ENCODE results near the gene KRTAP10-4.
"Not testable (repeated sequence)": the region's sequence is repeated elsewhere in the genome, so short reads cannot be mapped to it uniquely, and the experiment has no call there.

The KRTAP10-4 gene, protein sequence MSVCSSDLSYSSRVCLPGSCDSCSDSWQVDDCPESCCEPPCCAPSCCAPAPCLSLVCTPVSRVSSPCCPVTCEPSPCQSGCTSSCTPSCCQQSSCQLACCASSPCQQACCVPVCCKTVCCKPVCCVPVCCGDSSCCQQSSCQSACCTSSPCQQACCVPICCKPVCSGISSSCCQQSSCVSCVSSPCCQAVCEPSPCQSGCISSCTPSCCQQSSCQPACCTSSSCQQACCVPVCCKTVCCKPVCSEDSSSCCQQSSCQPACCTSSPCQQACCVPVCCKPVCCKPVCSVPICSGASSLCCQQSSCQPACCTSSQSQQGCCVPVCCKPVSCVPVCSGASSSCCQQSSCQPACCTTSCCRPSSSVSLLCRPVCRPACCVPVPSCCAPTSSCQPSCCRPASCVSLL

DNA sequence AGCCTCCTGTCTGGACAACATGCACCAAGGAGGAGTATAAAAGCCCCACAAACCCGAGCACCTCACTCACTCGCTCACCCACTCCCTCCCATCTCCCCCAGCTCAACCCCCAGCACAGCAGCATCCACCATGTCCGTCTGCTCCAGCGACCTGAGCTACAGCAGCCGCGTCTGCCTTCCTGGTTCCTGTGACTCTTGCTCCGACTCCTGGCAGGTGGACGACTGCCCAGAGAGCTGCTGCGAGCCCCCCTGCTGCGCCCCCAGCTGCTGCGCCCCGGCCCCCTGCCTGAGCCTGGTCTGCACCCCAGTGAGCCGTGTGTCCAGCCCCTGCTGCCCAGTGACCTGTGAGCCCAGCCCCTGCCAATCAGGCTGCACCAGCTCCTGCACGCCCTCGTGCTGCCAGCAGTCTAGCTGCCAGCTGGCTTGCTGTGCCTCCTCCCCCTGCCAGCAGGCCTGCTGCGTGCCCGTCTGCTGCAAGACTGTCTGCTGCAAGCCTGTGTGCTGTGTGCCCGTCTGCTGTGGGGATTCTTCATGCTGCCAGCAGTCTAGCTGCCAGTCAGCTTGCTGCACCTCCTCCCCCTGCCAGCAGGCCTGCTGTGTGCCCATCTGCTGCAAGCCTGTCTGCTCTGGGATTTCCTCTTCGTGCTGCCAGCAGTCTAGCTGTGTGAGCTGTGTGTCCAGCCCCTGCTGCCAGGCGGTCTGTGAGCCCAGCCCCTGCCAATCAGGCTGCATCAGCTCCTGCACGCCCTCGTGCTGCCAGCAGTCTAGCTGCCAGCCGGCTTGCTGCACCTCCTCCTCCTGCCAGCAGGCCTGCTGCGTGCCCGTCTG, at the start of gene KRTAP10-4:
KRTAP10-4 (plus strand) TSS at position 100 of the 827 bp plus-strand sequence; CDS start at position 130, 30 bp downstream.
- not testable (repeated sequence) for DNase-seq

DNA sequence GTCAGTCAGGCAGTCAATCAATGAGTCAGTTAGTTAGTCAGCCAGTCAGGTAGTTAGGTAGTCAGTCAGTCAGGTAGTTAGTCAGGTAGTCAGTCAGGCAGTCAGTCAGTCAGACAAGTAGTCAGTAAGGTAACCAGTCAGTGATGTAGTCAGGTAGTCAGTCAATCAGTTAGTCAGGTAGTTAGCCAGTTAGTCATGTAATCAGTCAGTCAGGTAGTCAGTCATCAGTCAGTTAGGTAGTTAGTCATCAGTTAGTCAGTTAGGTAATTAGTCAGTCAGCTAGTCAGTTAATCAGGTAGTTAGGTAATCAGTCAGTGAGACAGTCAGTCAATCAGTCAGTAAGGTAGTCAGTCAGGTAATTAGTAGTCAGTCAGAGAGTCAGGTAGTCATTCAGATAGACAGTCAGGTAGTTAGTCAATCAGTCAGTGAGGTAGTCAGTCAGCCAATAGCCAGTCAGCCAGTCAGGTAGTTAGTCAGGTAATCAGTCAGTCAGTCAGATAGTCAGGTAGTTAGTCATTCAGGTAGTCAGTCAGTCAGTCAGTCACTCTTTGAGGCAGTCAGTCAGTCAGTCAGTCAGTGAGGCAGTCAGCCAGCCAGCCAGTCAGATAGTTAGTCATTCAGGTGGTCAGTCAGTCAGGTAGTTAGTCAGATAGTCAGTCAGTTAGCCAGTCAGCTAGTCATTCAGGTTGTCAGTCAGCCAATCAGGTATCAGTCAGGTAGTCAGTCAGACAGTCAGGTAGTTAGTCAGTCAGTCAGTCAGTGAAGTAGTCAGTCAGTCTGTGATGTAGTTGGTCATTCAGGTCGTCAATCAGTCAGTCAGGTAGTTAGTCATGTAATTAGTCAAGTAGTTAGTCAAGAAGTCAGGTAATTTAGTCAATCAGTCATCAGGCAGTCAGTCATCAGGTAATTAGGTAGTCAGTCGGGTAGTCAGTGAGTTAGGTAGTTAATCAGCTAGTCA, 48.8 kb upstream of the KRTAP10-4 start:
- DNase-seq: no peak

DNA sequence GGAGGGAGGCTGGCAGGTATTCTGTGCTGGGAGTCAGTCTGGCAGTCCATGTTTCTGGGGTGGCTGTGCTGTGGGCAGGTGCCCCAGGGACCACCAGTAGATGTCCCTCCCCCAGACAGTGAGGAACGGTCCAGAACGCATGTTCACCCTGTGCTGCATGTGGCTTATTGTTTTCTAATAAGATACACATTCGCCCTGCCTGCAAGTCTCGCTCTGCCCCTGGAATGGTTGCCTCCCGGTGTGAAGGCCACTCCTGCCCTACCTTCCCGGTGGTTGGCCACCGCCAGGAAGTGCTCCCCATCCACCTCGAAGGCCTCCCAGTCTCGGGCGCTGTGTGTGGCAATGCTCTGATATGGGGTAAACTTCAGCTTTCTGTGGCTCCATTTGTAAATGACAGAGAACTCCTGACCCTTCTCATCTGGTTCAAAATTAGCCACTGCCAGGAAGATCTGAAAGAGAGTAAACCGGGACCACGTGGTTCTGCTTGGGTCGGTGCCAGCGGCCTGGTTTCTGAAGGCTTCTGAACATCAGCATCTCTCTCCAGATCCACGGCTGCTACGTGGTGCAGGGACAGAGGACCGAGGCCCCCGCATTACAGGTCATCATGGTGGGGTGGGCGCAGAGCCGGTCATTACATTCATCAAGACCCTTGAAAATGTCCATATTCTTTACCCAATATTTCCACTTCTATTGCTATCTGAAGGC, 48.0 kb upstream of the KRTAP10-4 start:
- DNase-seq: no peak

DNA sequence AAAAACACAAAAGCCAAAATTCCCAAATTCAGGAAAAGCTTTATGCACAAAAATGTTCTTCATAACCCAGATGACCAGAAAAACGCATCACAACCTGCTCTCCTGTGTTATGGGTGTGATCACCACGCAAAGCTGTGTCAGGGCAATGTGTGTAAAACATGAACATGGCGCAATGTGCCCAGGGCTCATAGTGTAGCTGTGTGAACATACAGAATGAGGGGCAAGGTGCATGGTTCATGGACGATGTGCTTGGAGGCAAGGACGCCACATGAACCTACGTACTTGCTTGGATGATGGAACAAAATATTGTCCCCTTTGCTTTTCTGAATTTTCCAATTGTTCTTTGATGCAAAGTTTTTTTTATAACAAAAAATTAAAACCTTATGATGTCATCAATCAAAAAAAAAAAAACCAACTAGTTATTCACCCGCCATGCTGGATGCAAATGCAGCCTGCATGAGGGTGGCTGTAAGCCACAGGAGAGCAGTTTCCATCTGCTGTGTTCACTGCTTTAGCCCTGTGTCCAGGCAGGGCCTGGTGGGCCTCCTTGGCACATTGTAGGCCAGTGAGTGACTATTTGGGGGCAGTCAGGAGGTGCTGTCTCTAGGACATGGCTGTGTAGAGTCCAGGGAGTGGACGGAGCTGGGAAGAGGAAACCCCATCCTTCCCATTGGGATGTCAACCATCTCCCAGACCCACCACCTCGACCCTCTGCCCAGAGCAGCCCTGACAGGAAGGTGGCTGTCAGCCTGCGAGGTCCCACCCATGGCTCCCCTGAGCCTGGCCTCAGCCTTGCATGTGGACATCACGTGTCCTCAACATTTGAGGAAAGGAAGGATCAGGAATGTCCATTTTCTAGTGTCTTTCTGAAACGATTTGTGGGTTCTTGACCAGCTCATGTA, 47.2 kb upstream of the KRTAP10-4 start:
- DNase-seq: no peak

GRCh38 chr21:44527156-44527982, 46.2 kb upstream of the KRTAP10-4 start:
- no peak for DNase-seq

DNA sequence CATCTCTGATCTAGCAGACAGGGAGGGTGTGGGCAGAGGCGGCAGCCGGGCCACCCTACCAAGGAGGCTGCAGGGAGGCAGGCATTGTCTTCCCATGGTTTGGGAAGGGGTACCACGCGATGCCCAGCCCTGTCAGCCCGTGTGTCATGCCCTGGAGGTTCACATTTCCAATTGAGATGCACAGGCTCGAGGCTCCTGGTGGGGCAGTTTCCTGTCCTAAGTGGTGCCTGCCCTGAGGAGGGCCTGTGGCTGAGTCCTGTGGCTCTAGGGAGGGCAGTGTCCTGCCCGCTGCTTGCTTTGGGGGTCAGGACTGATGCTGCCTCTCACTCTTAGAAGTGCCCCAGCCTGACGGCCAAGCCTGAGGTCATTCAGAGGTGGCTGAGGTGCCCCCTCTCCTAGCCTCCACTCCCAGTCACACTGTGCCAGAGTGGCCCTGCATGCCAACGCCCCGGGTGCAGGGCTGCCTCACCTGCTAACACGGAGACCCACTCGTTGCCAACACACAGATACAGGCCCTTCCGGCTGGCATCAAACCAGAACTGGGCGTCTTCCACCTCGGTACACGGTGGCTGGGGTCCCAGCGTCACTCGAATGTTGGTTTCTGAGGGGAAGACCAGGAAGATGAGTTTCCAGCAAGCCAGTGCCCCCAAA, 45.4 kb upstream of the KRTAP10-4 start:
- DNase-seq: no peak

DNA sequence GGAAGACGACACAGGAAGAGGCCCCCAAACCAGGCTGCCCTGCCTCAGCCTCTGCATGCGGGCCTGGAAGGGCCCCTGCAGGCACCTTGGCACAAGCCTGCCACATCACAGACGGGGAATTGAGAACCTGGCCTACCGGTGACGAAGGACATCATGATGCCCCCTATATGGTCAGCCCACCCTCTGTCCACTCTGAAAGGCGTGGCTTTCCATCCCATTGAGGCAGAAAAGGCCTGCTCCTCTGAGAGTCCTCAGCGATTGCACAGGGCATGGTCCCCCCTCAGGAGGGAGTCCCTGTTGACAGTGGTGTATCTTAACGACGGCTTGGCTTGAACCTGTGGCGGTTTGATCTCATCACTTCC, 44.9 kb upstream of the KRTAP10-4 start:
- no peak for DNase-seq

- no peak for DNase-seq
Measured at GRCh38 chr21:44529011-44529421, 44.5 kb upstream of the KRTAP10-4 start.

- no peak for DNase-seq
Measured at GRCh38 chr21:44529503-44530125, 43.9 kb upstream of the KRTAP10-4 start.

DNA sequence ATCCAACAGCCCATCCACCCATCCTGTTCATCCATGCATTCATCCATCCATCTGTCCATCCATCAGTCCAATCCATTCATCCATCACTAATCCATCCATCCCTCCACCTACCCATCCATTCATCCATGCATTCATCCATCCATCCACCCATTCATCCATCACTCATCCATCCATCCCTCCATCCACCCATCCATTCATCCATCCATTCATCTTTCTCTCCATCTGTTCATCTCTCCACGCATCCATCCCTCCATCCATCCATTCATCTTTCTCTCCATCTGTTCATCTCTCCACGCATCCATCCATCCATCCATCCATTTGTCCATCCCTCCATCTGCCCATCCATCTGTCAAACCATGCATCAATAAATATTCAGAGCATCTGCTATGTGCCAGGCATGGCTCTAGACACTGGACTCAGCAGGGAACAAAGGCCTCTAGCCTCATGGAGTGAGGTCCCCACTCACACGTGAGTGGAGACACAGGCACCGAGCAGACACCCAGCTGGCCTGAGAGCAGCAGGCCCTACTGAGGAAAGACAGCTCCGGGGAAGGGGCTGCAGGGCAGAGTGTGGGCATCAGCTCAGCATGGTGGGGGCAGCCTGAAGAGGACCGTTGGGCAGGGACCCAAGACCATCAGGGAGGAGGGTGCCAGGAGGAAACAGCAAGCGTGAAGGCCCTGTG, 43.2 kb upstream of the KRTAP10-4 start:
- no peak for DNase-seq

DNA sequence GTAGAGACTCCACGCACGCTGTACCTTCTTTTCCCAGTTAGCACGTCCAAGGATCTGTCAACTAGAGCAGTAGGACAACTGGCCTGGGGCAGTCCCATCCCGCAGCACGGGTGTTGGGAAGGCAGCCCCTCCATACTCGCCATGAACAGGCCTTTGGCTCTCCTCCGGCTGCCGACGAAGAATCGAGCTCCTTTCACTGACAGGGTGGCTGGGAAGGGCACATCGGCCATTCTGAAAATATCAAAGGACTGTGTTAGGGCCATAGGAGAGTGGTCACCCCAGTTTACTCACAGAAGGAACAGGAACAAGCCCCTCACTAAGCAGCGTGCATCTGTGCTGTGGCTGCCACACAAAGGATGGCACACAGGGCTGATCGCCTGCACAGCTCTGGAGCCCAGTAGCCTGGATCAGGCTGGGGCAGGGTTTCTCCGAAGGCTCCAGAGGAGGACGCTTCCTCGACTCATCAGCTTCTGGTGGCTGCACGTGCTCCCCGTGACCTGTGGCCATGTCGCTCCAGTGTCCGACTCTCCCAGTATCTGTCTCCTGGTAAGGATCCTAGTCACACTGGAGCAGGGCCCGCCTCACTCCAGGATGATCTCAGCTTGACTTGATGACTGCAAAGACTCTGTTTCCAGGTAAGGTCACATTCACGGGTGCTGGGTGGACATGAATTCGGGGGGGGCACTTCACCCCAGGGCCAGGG, 42.5 kb upstream of the KRTAP10-4 start:
- no peak for DNase-seq

DNA sequence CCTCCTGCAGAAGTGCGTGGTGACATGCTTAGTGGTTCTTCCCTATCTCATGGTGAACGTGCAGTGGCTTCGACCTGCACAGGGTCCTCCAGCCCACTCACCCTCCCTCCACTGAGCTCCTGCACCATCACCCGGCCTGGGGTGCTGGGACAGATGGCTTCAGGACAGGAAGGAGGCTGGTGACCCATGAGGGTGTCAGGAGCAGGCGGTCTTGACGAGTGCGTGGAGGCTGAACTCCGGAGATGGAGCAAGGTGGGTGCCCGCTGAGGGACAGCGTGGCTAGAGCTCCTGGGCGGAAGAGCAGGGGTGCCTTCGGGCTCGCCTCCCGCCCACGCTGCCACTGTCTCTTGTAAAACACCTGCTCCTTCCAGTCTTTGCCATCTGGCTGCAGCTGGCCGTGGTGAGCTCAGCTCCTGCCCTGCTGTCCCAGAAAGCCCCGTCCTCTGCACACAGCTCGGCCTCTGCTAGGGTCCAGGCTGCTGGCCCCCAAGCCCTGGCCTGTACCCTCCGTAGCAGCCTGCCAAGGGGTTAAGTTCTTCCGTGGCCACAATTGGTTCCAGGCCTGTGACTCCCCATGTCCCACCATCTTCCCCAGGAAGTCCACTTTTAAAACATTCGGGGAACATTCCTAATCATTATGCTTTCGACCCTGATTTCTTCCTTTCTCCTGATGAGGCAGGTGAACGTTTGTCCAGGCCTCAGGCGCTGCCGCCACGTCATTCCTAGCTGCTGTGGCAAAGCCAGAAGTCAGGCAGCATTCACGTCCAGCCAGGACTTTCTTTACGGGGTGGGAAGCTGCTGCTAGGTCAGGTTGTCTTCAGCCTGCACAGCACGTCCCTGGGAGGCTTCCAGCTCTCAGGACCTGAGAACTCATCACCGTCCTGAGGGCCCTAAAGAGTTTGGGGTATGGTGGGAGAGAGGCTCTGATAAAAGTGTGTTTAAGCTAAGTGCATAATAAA, 41.6 kb upstream of the KRTAP10-4 start:
- DNase-seq: no peak

- DNase-seq: no peak
Measured at GRCh38 chr21:44532712-44533111, 40.8 kb upstream of the KRTAP10-4 start.

GRCh38 chr21:44533121-44533890, 40.2 kb upstream of the KRTAP10-4 start:
- no peak for DNase-seq

GRCh38 chr21:44533891-44534627, 39.5 kb upstream of the KRTAP10-4 start:
- no peak for DNase-seq
